OCI-LY7 (cell line): ENCODE results near the gene CIAO3. TPM values are rescaled to one million over a fixed set of nuclear protein-coding genes. Genes with fewer than 3 reads are reported as not detected.

ENCODE experiments used
- BruUV-seq: library from RNA; stranded (reverse); fragments of 400-500 nt; replicated peaks from 2 replicates; lab custom pipeline; 2021; lab: Mats Ljungman, UMichigan
- CTCF ChIA-PET: fragments of 300-600 bp; sonication (Branson Sonifier 250); formaldehyde crosslinking; loops from one replicate; lab custom pipeline; 2022; ENCODE audit warnings: antibody characterized with exemption; ENCODE audit not compliant: unreplicated experiment; lab: Charles Lee
- POLR2A ChIA-PET: fragments of 300-600 bp; sonication (Branson Sonifier 250); formaldehyde crosslinking; loops from one replicate; lab custom pipeline; 2022; ENCODE audit warnings: antibody characterized with exemption; lab: Charles Lee
- DNase-seq: peaks from one replicate; pipeline ENCODE4 v3.0.0-alpha.2; 2015; ENCODE audit warnings: low spot score
- H2AFZ ChIP-seq: fragments of 200-600 bp; sonication (generic), shearing (Covaris generic); 2 replicates; pipeline ENCODE4 v1.6.1; 2014; ENCODE audit warnings: mild to moderate bottlenecking, antibody characterized with exemption, low read length, moderate library complexity
- H3K27ac ChIP-seq: fragments of 200-600 bp; sonication (generic); 2 replicates; pipeline ENCODE4 v1.5.1; 2014; ENCODE audit warnings: mixed run types, low read depth, mild to moderate bottlenecking, moderate library complexity, low read length, inconsistent platforms; ENCODE audit not compliant: poor library complexity, severe bottlenecking
- H3K36me3 ChIP-seq: fragments of 200-600 bp; sonication (generic); 2 replicates; pipeline ENCODE4 v1.6.1; 2014; ENCODE audit warnings: mild to moderate bottlenecking, antibody characterized with exemption, low read length, moderate library complexity, mixed read lengths; ENCODE audit not compliant: insufficient read depth
- H3K4me1 ChIP-seq: fragments of 200-600 bp; sonication (generic); 2 replicates; pipeline ENCODE4 v1.5.1; 2014; ENCODE audit warnings: mild to moderate bottlenecking, low read length; ENCODE audit not compliant: insufficient read depth, poor library complexity, severe bottlenecking
- H3K4me2 ChIP-seq: fragments of 200-600 bp; sonication (generic); 2 replicates; pipeline ENCODE4 v1.6.1; 2014; ENCODE audit warnings: mild to moderate bottlenecking, low read length
- H3K4me3 ChIP-seq: fragments of 200-600 bp; sonication (generic); 2 replicates; pipeline ENCODE4 v1.5.1; 2014; ENCODE audit warnings: mild to moderate bottlenecking, low read depth, low read length; ENCODE audit not compliant: poor library complexity, severe bottlenecking
- H3K79me2 ChIP-seq: fragments of 200-600 bp; sonication (generic); 2 replicates; pipeline ENCODE4 v1.6.1; 2016; ENCODE audit warnings: low read depth, mild to moderate bottlenecking, low read length, moderate library complexity, mixed read lengths; ENCODE audit not compliant: insufficient read depth
- H3K9me2 ChIP-seq: fragments of 200-600 bp; sonication (generic); 2 replicates; pipeline ENCODE4 v1.6.1; 2016; ENCODE audit warnings: mild to moderate bottlenecking, low read length, mixed read lengths; ENCODE audit not compliant: insufficient read depth
- H3K9me3 ChIP-seq: fragments of 200-600 bp; sonication (generic); 2 replicates; pipeline ENCODE4 v1.6.1; 2014; ENCODE audit warnings: mild to moderate bottlenecking, mixed run types, low read length, mixed read lengths
- H4K20me1 ChIP-seq: fragments of 200-600 bp; sonication (generic); 2 replicates; pipeline ENCODE4 v1.6.1; 2014; ENCODE audit warnings: mild to moderate bottlenecking, antibody characterized with exemption, low read length, moderate library complexity, mixed read lengths; ENCODE audit not compliant: insufficient read depth
- CTCF ChIP-seq: fragments of 200-600 bp; sonication (generic); conservative IDR thresholded peaks from 2 replicates; pipeline ENCODE4 v1.5.1; 2014; ENCODE audit warnings: mild to moderate bottlenecking, antibody characterized with exemption, low read length, moderate library complexity, mixed read lengths
- EZH2phosphoT487 ChIP-seq: fragments of 200-600 bp; sonication (generic); IDR thresholded peaks from 2 replicates; pipeline ENCODE4 v1.6.1; 2018; ENCODE audit warnings: low read depth, borderline replicate concordance, mild to moderate bottlenecking, mixed run types, antibody characterized with exemption, low read length, moderate library complexity, mixed read lengths
- intact Hi-C: fragments of 100-400 bp; cut with micrococcal nuclease; formaldehyde crosslinking; loops from one replicate; pipeline ENCODE4 v1.10.0; 2022; ENCODE audit not compliant: unreplicated experiment
- total RNA-seq, 2 experiments: library from RNA; depleted of rRNA in 1 of 2; stranded (reverse); fragments of >200 nt in 1 of 2; shearing (Covaris generic) in 1 of 2; gene quantifications; 2 replicates each; pipeline ENCODE4 v1.2.3, GENCODE V29; 2014 to 2022

CIAO3 gene
- total RNA-seq, 2 experiments from 2014 or later: 156 to 169 TPM

GRCh38 chr16:708959-709358 is 31.8 kb downstream of the CIAO3 start:
- CTCF ChIA-PET: no interaction called here
- Histone ChIP-seq H3K27ac (no peak overlapping the region), H3K4me2 (no peak overlapping the region), H3K79me2 (no peaks in the 10 kb centered on the region), H3K4me1 (no peaks in the 10 kb centered on the region), H3K4me3 (no peak overlapping the region), H3K9me2 (no peaks in the 10 kb centered on the region), H3K9me3 (no peaks in the 10 kb centered on the region), H4K20me1 (no peaks in the 10 kb centered on the region), H2AFZ (no peak overlapping the region), H3K36me3 (no peaks in the 10 kb centered on the region)
- intact Hi-C loops: no loop called here
- no peak for TF ChIP-seq CTCF
- TF ChIP-seq EZH2phosphoT487: no peak
- POLR2A ChIA-PET: no interaction called here
- no TSS peak for BruUV-seq
- DNase-seq: no peak

GRCh38 chr16:708019-708418 is 32.8 kb downstream of the CIAO3 start:
- H3K79me2 ChIP-seq: no peaks in the 10 kb centered on the region
- CTCF ChIA-PET: no interaction called here
- H3K27ac ChIP-seq: no peak overlapping the region
- no peaks in the 10 kb centered on the region for H3K4me1 ChIP-seq
- H4K20me1 ChIP-seq: no peaks in the 10 kb centered on the region
- no peak overlapping the region for H3K4me3 ChIP-seq
- no TSS peak for BruUV-seq
- no peak for TF ChIP-seq CTCF
- TF ChIP-seq EZH2phosphoT487: no peak
- DNase-seq: no peak
- no peak overlapping the region for H2AFZ ChIP-seq
- no peaks in the 10 kb centered on the region for H3K9me2 ChIP-seq
- no peaks in the 10 kb centered on the region for H3K36me3 ChIP-seq
- POLR2A ChIA-PET: no interaction called here
- intact Hi-C loops: no loop called here
- no peak overlapping the region for H3K4me2 ChIP-seq
- H3K9me3 ChIP-seq: no peaks in the 10 kb centered on the region

- no peak overlapping the region for H3K27ac ChIP-seq
- H3K4me2 ChIP-seq: no peak overlapping the region
- DNase-seq: no peak
- ChIA-PET CTCF (no interaction called here), POLR2A (no interaction called here)
- no TSS peak for BruUV-seq
- no peaks in the 10 kb centered on the region for H3K36me3 ChIP-seq
- H3K79me2 ChIP-seq: no peaks in the 10 kb centered on the region
- no peaks in the 10 kb centered on the region for H3K4me1 ChIP-seq
- no peak for TF ChIP-seq EZH2phosphoT487
- no peak for TF ChIP-seq CTCF
- no peaks in the 10 kb centered on the region for H4K20me1 ChIP-seq
- H3K9me3 ChIP-seq: no peaks in the 10 kb centered on the region
- H2AFZ ChIP-seq: no peak overlapping the region
- intact Hi-C loops: no loop called here
- H3K9me2 ChIP-seq: no peaks in the 10 kb centered on the region
- H3K4me3 ChIP-seq: no peak overlapping the region
Measured at GRCh38 chr16:707062-707538, 33.7 kb downstream of the CIAO3 start.
